Progenitor cell of endocrine pancreas (in vitro differentiated cells): Measurements from ENCODE around the gene SNTB2. TPM values are rescaled to one million over a fixed set of nuclear protein-coding genes. Genes with fewer than 3 reads are reported as not detected.
A peak's percentile ranks its signal among the peaks of the same experiment; 100 is the strongest.

ENCODE experiments used
- DNase-seq: peaks from one replicate; pipeline ENCODE4 v3.0.0; 2021; ENCODE audit warnings: low spot score; ENCODE audit not compliant: unreplicated experiment
- H3K27ac Mint-ChIP-seq: 2 replicates; pipeline ENCODE4 v1.8.0; 2021; ENCODE audit warnings: mild to moderate bottlenecking, moderate library complexity, mixed read lengths
- H3K27me3 Mint-ChIP-seq: 2 replicates; pipeline ENCODE4 v1.8.0; 2021; ENCODE audit warnings: mixed read lengths
- H3K36me3 Mint-ChIP-seq: 2 replicates; pipeline ENCODE4 v1.8.0; 2022; ENCODE audit warnings: mixed read lengths; ENCODE audit not compliant: insufficient read depth
- H3K4me1 Mint-ChIP-seq: 2 replicates; pipeline ENCODE4 v1.8.0; 2021; ENCODE audit warnings: low read depth, mixed read lengths
- H3K4me3 Mint-ChIP-seq: 2 replicates; pipeline ENCODE4 v1.8.0; 2021; ENCODE audit warnings: low read depth, mild to moderate bottlenecking, moderate library complexity, mixed read lengths
- H3K9me3 Mint-ChIP-seq: 2 replicates; pipeline ENCODE4 v1.8.0; 2021; ENCODE audit warnings: low read depth, mixed read lengths
- total RNA-seq: library from RNA; stranded (reverse); gene quantifications from 2 replicates; pipeline ENCODE4 v1.2.1, GENCODE V29; 2021
- TF ChIP-seq, protein P1 (sequence below): fragments of 200-600 bp; sonication (generic); IDR thresholded peaks from one replicate; pipeline ENCODE4 v1.5.0; 2021; ENCODE audit warnings: antibody characterized with exemption, mild to moderate bottlenecking; ENCODE audit not compliant: unreplicated experiment

The SNTB2 gene
- total RNA-seq, 1 donor from 2014 or later, result 40.9 TPM

DNA sequence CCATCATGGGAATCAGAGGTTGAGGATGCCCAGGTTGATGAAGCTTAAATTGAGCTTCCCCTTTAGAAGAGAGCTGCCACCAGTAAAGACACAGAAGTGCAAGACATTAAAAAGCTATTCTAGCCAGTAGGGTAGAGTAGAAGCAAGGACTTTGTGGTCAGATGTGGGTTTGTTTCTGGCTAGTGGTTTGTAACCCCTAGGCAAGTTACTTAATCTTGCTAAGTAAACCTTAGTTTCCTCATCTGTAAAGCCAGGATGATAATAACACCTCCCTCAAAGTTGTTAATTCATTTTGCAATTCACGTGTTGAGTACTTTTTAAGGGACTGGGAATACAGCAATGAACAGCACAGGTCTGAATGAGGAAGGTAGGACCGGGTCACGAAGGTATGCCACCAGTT, 3.6 kb downstream of the SNTB2 start:
- Mint-ChIP-seq H3K27me3 (no peaks in the 10 kb centered on the region), H3K36me3 (peaks cover 6% of the 10 kb centered on the region), H3K4me3 (no peak overlapping the region), H3K27ac (peak overlapping the region; percentile 15), H3K9me3 (peaks cover 5% of the 10 kb centered on the region), H3K4me1 (peaks cover 36% of the 10 kb centered on the region)
- TF ChIP-seq, protein P1, sequence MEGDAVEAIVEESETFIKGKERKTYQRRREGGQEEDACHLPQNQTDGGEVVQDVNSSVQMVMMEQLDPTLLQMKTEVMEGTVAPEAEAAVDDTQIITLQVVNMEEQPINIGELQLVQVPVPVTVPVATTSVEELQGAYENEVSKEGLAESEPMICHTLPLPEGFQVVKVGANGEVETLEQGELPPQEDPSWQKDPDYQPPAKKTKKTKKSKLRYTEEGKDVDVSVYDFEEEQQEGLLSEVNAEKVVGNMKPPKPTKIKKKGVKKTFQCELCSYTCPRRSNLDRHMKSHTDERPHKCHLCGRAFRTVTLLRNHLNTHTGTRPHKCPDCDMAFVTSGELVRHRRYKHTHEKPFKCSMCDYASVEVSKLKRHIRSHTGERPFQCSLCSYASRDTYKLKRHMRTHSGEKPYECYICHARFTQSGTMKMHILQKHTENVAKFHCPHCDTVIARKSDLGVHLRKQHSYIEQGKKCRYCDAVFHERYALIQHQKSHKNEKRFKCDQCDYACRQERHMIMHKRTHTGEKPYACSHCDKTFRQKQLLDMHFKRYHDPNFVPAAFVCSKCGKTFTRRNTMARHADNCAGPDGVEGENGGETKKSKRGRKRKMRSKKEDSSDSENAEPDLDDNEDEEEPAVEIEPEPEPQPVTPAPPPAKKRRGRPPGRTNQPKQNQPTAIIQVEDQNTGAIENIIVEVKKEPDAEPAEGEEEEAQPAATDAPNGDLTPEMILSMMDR, result no peak
- no peak for DNase-seq

DNA sequence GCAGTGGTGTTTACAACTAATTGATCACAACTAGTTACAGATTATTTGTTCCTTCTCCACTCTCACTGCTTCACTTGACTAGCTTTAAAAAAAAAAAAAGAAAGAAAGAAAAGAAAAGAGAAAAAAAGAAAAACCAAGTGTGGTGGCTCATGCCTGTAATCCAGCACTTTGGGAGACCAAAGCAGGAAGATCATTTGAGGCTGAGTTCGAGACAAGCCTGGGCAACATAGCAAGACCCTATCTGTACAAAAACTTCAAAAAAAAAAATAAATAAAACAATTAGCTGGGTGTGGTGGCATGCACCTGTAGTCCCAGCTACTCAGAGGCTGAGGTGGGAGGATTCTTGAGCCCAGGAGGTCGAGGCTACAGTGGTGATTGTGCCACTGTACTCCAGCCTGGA, 4.2 kb downstream of the SNTB2 start:
- Mint-ChIP-seq H3K27me3 (no peaks in the 10 kb centered on the region), H3K36me3 (peaks cover 6% of the 10 kb centered on the region), H3K4me3 (no peak overlapping the region), H3K9me3 (peaks cover 5% of the 10 kb centered on the region), H3K27ac (peak overlapping the region; percentile 15), H3K4me1 (peaks cover 36% of the 10 kb centered on the region)
- TF ChIP-seq, protein P1, result no peak
- no peak for DNase-seq

- Mint-ChIP-seq H3K27me3 (no peaks in the 10 kb centered on the region), H3K4me3 (no peak overlapping the region), H3K36me3 (peaks cover 6% of the 10 kb centered on the region), H3K4me1 (peaks cover 25% of the 10 kb centered on the region), H3K27ac (no peak overlapping the region), H3K9me3 (peaks cover 5% of the 10 kb centered on the region)
- TF ChIP-seq, protein P1, result no peak
- no peak for DNase-seq
These were observed 6.9 kb downstream of the SNTB2 start for GRCh38 chr16:69193855-69194254.

DNA sequence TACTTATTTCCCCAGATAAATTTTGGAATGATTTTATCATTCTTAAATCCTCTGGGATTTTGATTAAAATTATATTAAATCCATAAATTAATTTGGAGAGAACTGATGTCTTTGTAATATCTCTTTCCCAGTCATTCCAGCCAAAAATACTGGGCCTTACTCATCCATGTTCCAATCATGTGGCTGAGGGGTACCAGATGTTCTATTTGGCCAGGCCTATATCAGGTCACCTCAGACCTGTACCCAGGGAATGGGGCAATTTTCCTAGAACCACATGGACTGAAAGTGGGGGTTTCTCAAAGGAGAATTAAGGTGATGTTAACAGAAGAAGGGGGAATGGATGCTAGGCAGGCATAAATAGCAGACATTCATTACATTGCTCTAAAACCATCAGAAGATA, 7.5 kb downstream of the SNTB2 start:
- peaks cover 21% of the 10 kb centered on the region for H3K4me1 Mint-ChIP-seq
- no peaks in the 10 kb centered on the region for H3K27me3 Mint-ChIP-seq
- H3K4me3 Mint-ChIP-seq, result no peak overlapping the region
- H3K27ac Mint-ChIP-seq, result no peak overlapping the region
- TF ChIP-seq, protein P1, result no peak
- DNase-seq, result no peak
- peaks cover 6% of the 10 kb centered on the region for H3K36me3 Mint-ChIP-seq
- peaks cover 5% of the 10 kb centered on the region for H3K9me3 Mint-ChIP-seq

GRCh38 chr16:69195369-69196029, 8.5 kb downstream of the SNTB2 start:
- TF ChIP-seq, protein P1, result no peak
- Mint-ChIP-seq H3K27me3 (no peaks in the 10 kb centered on the region), H3K36me3 (peaks cover 5% of the 10 kb centered on the region), H3K4me3 (no peak overlapping the region), H3K4me1 (peaks cover 21% of the 10 kb centered on the region), H3K27ac (no peak overlapping the region), H3K9me3 (peaks cover 5% of the 10 kb centered on the region)
- no peak for DNase-seq
